HG03378 (cell line): ENCODE measurements around the gene PROSER1.
"Not testable (repeated sequence)": the region's sequence is repeated elsewhere in the genome, so short reads cannot be mapped to it uniquely, and the experiment has no call there.

Experiments used
- ATAC-seq: cut with Tn5 transposase; IDR thresholded peaks from one replicate; pipeline ENCODE4 v1.9.1; 2021; ENCODE audit warnings: mild to moderate bottlenecking, moderate library complexity; ENCODE audit not compliant: unreplicated experiment

The PROSER1 gene

GRCh38 chr13:39032150-39032549 is 5.7 kb downstream of the PROSER1 start:
- no peak for ATAC-seq

GRCh38 chr13:39025433-39025839 is 12.5 kb downstream of the PROSER1 start:
- no peak for ATAC-seq

- no peak for ATAC-seq
These were observed 14.1 kb downstream of the PROSER1 start for GRCh38 chr13:39023761-39024160.

- no peak for ATAC-seq
These were observed 14.6 kb downstream of the PROSER1 start for GRCh38 chr13:39023316-39023715.

- ATAC-seq = no peak
These were observed 16.9 kb downstream of the PROSER1 start for GRCh38 chr13:39020853-39021462.

- peak; percentile 71 for ATAC-seq
These were observed 21.1 kb downstream of the PROSER1 start for GRCh38 chr13:39016787-39017186.

GRCh38 chr13:39016087-39016486 is 21.8 kb downstream of the PROSER1 start:
- peak; percentile 94 for ATAC-seq

GRCh38 chr13:39013462-39013861 is 24.4 kb downstream of the PROSER1 start:
- no peak for ATAC-seq

GRCh38 chr13:39012608-39013007 is 25.3 kb downstream of the PROSER1 start:
- no peak for ATAC-seq

- not testable (repeated sequence) for ATAC-seq
These were observed 31.3 kb downstream of the PROSER1 start for GRCh38 chr13:39006371-39007111.

GRCh38 chr13:38998739-38999138 is 39.1 kb downstream of the PROSER1 start:
- ATAC-seq = no peak

GRCh38 chr13:38993381-38993780 is 44.5 kb downstream of the PROSER1 start:
- ATAC-seq = no peak

- no peak for ATAC-seq
These were observed 47.2 kb downstream of the PROSER1 start, which contains the start of gene STOML3 for GRCh38 chr13:38990693-38991092. Gene STOML3, minus strand, starts transcription at chr13:38990831. Its CDS starts 110 bp downstream, at chr13:38990721.

GRCh38 chr13:38981096-38981495 is 56.8 kb downstream of the PROSER1 start:
- ATAC-seq = no peak

- ATAC-seq = no peak
These were observed 57.2 kb downstream of the PROSER1 start for GRCh38 chr13:38980750-38981078.

GRCh38 chr13:38979891-38980749 is 57.8 kb downstream of the PROSER1 start:
- no peak for ATAC-seq

- ATAC-seq = no peak
These were observed 67.4 kb downstream of the PROSER1 start for GRCh38 chr13:38970380-38971051.

GRCh38 chr13:38969187-38969586 is 68.7 kb downstream of the PROSER1 start:
- ATAC-seq = no peak

- no peak for ATAC-seq
These were observed 70.4 kb downstream of the PROSER1 start for GRCh38 chr13:38967446-38967845.

GRCh38 chr13:38965281-38965680 is 72.6 kb downstream of the PROSER1 start:
- no peak for ATAC-seq

- no peak for ATAC-seq
These were observed 77.7 kb downstream of the PROSER1 start for GRCh38 chr13:38960175-38960574.
